Activated CD4-positive, alpha-beta T cell treated with anti-CD3 and anti-CD28 coated beads for 4 hours (primary cell): ENCODE data around the gene TGM5.
A peak's percentile ranks its signal among the peaks of the same experiment; 100 is the strongest.
"Not testable (repeated sequence)": the region's sequence is repeated elsewhere in the genome, so short reads cannot be mapped to it uniquely, and the experiment has no call there.

Experiments
- DNase-seq, 2 donors: peaks; one replicate each; pipeline ENCODE4 v3.0.0-alpha.2; 2020

TGM5 gene

GRCh38 chr15:43266834-43267233 is at the start of gene TGM5:
Gene TGM5, minus strand, starts transcription at chr15:43266928. Its CDS starts 79 bp downstream, at chr15:43266849.
- DNase-seq, result no peak

- no peak for DNase-seq
Measured at GRCh38 chr15:43314171-43314570, 47.4 kb upstream of the TGM5 start.

- no peak for DNase-seq
Measured at GRCh38 chr15:43312378-43312777, 45.6 kb upstream of the TGM5 start.

GRCh38 chr15:43302205-43302817 is 35.6 kb upstream of the TGM5 start, which contains the start of gene TGM7:
Gene TGM7, minus strand, starts transcription at chr15:43302255.
- DNase-seq, result no peak

- no peak for DNase-seq
Measured at GRCh38 chr15:43299884-43300283, 33.2 kb upstream of the TGM5 start.

- DNase-seq, result no peak
Measured at GRCh38 chr15:43299411-43299810, 32.7 kb upstream of the TGM5 start.

- no peak for DNase-seq
Measured at GRCh38 chr15:43294091-43294706, 27.5 kb upstream of the TGM5 start.

- DNase-seq, result peak in 1 of 2 donors; percentile 7
Measured at GRCh38 chr15:43293432-43293831, 26.7 kb upstream of the TGM5 start.

GRCh38 chr15:43292375-43293078 is 25.8 kb upstream of the TGM5 start:
- no peak for DNase-seq

- DNase-seq, result not testable (repeated sequence)
Measured at GRCh38 chr15:43289656-43290055, 22.9 kb upstream of the TGM5 start.

GRCh38 chr15:43287254-43287653 is 20.5 kb upstream of the TGM5 start:
- no peak for DNase-seq

- DNase-seq, result no peak
Measured at GRCh38 chr15:43286074-43286473, 19.3 kb upstream of the TGM5 start.

GRCh38 chr15:43285609-43286037 is 18.9 kb upstream of the TGM5 start:
- peak; percentile 31 to 66 for DNase-seq

- no peak for DNase-seq
Measured at GRCh38 chr15:43283526-43283925, 16.8 kb upstream of the TGM5 start.

- no peak for DNase-seq
Measured at GRCh38 chr15:43281926-43282602, 15.3 kb upstream of the TGM5 start.

- DNase-seq, result no peak
Measured at GRCh38 chr15:43280996-43281395, 14.3 kb upstream of the TGM5 start.

- no peak for DNase-seq
Measured at GRCh38 chr15:43279496-43279895, 12.8 kb upstream of the TGM5 start.

GRCh38 chr15:43278869-43279268 is 12.1 kb upstream of the TGM5 start:
- no peak for DNase-seq

- no peak for DNase-seq
Measured at GRCh38 chr15:43277901-43278300, 11.2 kb upstream of the TGM5 start.

GRCh38 chr15:43277231-43277823 is 10.6 kb upstream of the TGM5 start:
- DNase-seq, result no peak

GRCh38 chr15:43276563-43277200 is 10.0 kb upstream of the TGM5 start:
- no peak for DNase-seq

GRCh38 chr15:43275740-43276562 is 9.2 kb upstream of the TGM5 start:
- no peak for DNase-seq
